ENCODE results near the gene ARGLU1.

ARGLU1 gene

GRCh38 chr13:106596275-106596937 is 28.5 kb upstream of the ARGLU1 start:
- TF ChIP-seq GATA3 (IDR thresholded peaks at IDR 0.05; ENCODE audit: low read depth, low read length) (no peak), GATA2 (IDR thresholded peaks at IDR 0.05; ENCODE audit: low read depth, low read length) (no peak)

DNA sequence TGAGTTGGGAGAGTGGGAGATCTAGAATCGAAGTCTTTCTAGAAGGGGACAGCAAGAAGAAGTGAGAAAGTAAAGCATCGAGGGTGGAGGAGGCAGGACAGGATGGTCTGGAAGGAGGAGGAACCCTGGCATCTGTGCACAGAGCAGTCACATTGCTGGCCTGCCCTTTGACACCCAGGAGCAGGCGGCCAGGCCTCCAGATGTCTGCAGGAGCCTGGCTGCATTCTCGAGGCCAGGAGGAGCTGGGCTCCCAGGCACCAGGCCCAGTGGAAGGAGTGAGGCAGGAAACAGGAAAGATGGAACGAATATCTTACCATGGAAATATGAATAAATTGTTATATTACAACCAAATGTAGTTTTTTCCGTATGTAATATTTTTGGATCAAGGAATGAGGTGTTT is 27.7 kb upstream of the ARGLU1 start:
- TF ChIP-seq GATA3 (IDR thresholded peaks at IDR 0.05; ENCODE audit: low read depth, low read length) (no peak), GATA2 (IDR thresholded peaks at IDR 0.05; ENCODE audit: low read depth, low read length) (no peak)

DNA sequence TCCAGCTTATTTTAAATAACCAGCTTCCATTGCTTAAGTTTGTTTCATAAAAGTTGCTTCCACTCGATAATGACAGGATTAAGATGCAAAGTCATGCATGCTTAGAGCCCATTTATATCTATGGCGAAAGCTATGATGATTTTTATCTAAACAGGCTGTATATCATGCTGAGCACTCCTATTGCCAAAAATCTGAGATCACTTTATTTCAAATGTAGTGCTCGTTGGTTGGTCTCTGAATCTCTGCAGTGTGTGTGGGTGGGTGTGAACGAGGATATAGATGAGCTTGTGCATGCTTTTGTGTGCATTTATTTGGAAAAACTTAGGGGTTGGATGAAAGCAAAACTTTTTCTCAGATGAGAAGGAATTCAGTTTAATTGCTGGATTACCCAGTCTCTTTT is 27.0 kb upstream of the ARGLU1 start:
- no peak for TF ChIP-seq GATA2 (IDR thresholded peaks at IDR 0.05; ENCODE audit: low read depth, low read length)
- no peak for TF ChIP-seq GATA3 (IDR thresholded peaks at IDR 0.05; ENCODE audit: low read depth, low read length)

DNA sequence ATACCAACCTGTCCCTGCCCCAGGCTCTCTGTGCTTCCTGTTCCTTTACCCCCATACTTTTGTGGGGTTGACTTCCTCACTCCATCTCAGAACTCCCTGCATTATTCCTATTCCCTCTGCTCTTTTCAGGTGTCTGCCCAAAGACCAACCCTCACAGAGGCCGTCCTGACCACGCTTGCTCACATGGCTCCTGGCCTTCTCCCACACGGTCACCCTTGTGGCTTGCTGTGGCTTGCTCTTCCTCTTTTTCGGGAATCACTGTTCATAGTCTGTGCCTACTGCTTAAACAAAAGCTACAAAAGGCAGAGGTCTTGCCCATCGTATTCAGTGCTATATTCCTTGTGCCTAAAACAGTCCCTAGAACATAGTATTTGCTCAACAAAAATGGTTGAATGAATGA is 25.2 kb upstream of the ARGLU1 start:
- no peak for TF ChIP-seq GATA2 (IDR thresholded peaks at IDR 0.05; ENCODE audit: low read depth, low read length)
- no peak for TF ChIP-seq GATA3 (IDR thresholded peaks at IDR 0.05; ENCODE audit: low read depth, low read length)

DNA sequence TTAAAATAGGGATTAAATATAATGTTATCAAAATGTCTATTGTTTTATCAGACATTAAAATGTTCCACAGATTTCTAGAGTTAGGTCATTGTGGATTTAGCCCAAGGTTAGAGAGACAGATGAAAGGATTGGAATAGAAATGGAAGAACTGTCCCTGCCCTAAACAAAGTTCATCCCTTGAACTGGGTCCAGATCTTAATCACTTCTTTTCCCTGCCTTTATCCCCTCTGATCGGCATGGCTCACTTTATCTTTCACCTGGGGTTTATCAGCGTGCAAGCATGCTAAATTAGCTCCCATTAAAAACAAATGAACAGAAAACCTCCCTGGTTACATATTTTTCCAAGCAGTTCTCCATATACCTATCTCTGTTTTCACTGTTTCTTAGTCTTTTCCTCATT is 23.4 kb upstream of the ARGLU1 start:
- TF ChIP-seq GATA2 (IDR thresholded peaks at IDR 0.05; ENCODE audit: low read depth, low read length) (no peak), GATA3 (IDR thresholded peaks at IDR 0.05; ENCODE audit: low read depth, low read length) (no peak)

DNA sequence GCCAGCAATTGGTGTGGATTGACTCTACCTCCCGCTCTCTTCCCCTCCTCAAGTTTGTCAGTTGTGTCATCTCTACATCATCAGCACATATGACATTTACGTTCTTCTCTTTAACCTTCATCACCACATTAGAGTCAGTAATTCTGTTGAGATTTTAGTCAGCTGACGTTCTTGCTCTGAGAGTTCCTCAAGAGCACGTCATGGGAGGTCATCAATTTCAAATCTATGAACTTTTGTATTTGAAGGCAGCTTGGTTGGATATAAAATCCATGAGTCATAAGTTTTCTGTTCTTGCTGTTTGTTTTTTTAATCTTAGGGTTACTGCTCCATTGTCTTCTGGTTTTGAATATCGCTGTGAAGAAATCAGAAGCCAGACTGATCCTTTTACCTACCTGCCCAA is 21.8 kb upstream of the ARGLU1 start:
- TF ChIP-seq GATA2 (IDR thresholded peaks at IDR 0.05; ENCODE audit: low read depth, low read length) (no peak), GATA3 (IDR thresholded peaks at IDR 0.05; ENCODE audit: low read depth, low read length) (no peak)

GRCh38 chr13:106588367-106588766 is 20.4 kb upstream of the ARGLU1 start:
- TF ChIP-seq GATA3 (IDR thresholded peaks at IDR 0.05; ENCODE audit: low read depth, low read length) (no peak), GATA2 (IDR thresholded peaks at IDR 0.05; ENCODE audit: low read depth, low read length) (no peak)

DNA sequence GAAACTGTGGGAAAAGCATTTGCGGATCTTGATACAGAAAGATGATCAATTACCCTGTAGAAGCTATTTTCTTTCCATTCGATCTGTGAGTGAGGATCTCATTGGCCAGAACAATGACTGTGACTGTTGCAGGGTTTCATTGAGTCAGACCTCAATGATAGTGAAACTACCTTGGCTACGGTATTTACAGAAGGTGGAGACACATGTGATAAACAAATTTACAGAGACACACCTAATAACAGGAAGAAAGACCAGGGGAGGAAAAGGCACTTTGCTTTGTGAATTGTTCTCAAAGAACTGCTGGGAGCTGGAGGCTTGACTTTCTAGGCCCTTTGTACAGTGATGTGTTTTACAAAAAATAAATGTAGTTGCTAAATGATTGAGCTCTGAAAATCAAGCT is 19.9 kb upstream of the ARGLU1 start:
- no peak for TF ChIP-seq GATA2 (IDR thresholded peaks at IDR 0.05; ENCODE audit: low read depth, low read length)
- TF ChIP-seq GATA3 (IDR thresholded peaks at IDR 0.05; ENCODE audit: low read depth, low read length): no peak

DNA sequence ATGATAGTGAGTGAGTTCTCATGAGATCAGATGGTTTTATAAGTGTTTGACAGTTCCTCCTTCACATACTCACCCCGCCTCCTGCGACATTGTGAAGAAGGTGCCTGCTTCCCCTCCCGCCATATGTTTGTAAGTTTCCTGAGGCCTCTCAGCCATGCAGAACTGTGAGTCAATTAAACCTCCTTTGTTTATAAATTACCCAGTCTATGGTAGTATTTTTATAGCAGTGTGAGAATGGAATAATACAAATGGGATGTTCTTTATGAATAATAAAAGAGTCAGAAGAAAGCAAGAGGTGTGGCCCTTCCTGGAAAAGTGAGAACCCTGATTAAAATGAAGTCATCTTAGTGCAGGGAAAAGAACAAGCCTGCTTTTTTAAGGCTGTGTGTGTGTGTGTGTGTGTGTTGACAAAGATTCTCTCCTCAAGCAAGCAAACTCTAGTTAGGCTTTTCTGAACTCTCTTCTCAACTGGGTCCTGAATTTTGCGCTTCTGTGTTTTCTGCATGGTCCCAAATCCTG is 18.8 kb upstream of the ARGLU1 start:
- no peak for TF ChIP-seq GATA3 (IDR thresholded peaks at IDR 0.05; ENCODE audit: low read depth, low read length)

GRCh38 chr13:106581225-106581624 is 13.3 kb upstream of the ARGLU1 start:
- TF ChIP-seq GATA3 (IDR thresholded peaks at IDR 0.05; ENCODE audit: low read depth, low read length): no peak
- TF ChIP-seq GATA2 (IDR thresholded peaks at IDR 0.05; ENCODE audit: low read depth, low read length): no peak

GRCh38 chr13:106575896-106576295 is 8.0 kb upstream of the ARGLU1 start:
- TF ChIP-seq GATA2 (IDR thresholded peaks at IDR 0.05; ENCODE audit: low read depth, low read length): no peak
- no peak for TF ChIP-seq GATA3 (IDR thresholded peaks at IDR 0.05; ENCODE audit: low read depth, low read length)

DNA sequence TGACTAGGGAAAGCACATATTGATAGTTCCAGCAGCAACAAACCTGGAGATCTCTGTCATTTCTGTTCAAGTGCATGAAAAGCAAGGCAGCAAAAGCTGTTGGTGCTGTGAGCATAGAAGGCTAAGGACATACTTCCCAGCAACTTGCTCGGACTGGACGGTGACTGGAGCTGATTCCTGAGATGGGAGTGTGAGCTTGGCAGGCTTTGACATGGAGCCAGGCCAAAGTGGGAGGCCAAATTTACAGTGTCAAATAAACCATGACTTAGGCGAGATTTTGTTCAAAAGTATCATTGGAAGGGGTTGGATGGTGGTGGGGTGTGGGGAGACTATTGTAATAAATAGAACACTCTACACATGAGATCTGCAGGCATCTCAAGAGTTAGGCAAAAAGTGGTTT is 5.9 kb upstream of the ARGLU1 start:
- TF ChIP-seq GATA3 (IDR thresholded peaks at IDR 0.05; ENCODE audit: low read depth, low read length) (no peak), GATA2 (IDR thresholded peaks at IDR 0.05; ENCODE audit: low read depth, low read length) (no peak)

- TF ChIP-seq GATA3 (IDR thresholded peaks at IDR 0.05; ENCODE audit: low read depth, low read length): no peak
These were observed 5.4 kb upstream of the ARGLU1 start for GRCh38 chr13:106573284-106573846.

DNA sequence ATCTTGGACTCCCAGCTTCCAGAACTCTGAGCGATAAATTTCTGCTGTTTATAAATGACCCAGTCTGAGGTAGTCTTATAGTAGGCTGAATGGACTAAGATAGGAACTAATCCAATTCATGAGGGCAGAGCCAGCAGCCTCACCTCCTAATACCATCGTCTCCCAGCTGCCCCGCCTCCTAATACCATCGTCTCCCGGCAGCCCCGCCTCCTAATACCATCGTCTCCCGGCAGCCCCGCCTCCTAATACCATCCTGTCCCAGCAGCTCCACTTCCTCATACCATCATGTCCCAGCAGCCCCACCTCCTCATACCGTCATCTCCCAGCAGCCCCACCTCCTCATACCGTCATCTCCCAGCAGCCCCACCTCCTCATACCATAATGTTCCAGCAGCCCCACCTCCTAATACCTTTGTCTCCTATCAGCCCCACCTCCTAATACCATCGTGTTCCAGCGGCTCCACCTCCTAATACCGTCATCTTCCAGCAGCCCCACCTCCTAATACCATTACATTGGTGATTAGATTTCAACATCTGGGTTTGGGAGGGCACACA is 2.4 kb upstream of the ARGLU1 start:
- TF ChIP-seq GATA3 (IDR thresholded peaks at IDR 0.05; ENCODE audit: low read depth, low read length): no peak

Data from SH-SY5Y (cell line).